ENCODE data around the gene EFCAB6. TPM values are rescaled to one million over a fixed set of nuclear protein-coding genes. Genes with fewer than 3 reads are reported as not detected.

The EFCAB6 gene
- total RNA-seq, 1 experiment from 2014 or later = 0.40 TPM

DNA sequence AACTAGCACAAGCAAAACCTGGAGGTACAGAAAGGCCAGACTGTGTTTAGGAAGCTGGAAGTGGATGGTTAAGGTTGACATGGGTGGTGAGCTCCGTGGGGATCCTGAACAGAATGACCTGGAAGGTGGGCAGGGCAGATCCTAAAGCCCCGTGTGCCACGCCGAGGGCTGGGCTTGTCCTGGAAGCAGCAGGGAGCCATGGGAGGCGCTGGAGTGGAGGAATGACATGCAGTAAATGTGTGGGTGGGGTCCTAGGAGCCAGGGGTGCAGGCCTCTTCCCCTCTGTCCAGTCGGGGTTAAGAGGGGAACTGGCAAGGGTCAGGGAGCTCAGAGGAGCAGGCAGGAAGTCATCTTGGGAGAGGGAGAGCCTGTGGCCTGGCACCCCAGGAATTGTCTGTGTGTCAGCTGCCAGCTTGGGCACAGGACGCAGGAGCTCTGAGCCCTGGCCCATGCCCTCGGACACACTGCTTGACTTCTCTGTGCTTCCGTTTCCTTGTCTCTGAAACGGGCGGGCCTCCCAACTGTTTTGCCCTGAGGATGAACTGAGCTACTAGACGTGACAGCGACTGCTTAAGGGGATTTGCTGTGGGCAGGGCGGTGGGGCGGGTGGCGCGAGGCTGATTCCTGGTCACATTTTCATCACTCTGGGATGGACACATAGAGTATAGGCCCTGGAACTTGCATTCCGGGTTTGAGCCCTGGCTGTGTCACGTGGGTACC lies 324.6 kb downstream of the EFCAB6 start:
- ChIA-PET CTCF (no interaction called here), POLR2A (no interaction called here)
- TF ChIP-seq, protein P1, sequence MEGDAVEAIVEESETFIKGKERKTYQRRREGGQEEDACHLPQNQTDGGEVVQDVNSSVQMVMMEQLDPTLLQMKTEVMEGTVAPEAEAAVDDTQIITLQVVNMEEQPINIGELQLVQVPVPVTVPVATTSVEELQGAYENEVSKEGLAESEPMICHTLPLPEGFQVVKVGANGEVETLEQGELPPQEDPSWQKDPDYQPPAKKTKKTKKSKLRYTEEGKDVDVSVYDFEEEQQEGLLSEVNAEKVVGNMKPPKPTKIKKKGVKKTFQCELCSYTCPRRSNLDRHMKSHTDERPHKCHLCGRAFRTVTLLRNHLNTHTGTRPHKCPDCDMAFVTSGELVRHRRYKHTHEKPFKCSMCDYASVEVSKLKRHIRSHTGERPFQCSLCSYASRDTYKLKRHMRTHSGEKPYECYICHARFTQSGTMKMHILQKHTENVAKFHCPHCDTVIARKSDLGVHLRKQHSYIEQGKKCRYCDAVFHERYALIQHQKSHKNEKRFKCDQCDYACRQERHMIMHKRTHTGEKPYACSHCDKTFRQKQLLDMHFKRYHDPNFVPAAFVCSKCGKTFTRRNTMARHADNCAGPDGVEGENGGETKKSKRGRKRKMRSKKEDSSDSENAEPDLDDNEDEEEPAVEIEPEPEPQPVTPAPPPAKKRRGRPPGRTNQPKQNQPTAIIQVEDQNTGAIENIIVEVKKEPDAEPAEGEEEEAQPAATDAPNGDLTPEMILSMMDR (IDR thresholded peaks at IDR 0.05; ENCODE audit: unreplicated experiment) = no peak
- Mint-ChIP-seq H3K27me3 (ENCODE audit: insufficient read depth, unreplicated experiment) (no peaks in the 10 kb centered on the region), H3K4me3 (ENCODE audit: unreplicated experiment) (no peak overlapping the region), H3K9me3 (ENCODE audit: unreplicated experiment) (peaks cover 14% of the 10 kb centered on the region), H3K36me3 (ENCODE audit: insufficient read depth, unreplicated experiment) (no peaks in the 10 kb centered on the region), H3K4me1 (ENCODE audit: insufficient read depth, unreplicated experiment) (no peaks in the 10 kb centered on the region), H3K27ac (ENCODE audit: low read depth, unreplicated experiment) (no peak overlapping the region)
- no TSS peak for BruUV-seq (replicated peaks)
- no peak for DNase-seq (ENCODE audit: unreplicated experiment)
- intact Hi-C loops (cut with micrococcal nuclease) = no loop called here

DNA sequence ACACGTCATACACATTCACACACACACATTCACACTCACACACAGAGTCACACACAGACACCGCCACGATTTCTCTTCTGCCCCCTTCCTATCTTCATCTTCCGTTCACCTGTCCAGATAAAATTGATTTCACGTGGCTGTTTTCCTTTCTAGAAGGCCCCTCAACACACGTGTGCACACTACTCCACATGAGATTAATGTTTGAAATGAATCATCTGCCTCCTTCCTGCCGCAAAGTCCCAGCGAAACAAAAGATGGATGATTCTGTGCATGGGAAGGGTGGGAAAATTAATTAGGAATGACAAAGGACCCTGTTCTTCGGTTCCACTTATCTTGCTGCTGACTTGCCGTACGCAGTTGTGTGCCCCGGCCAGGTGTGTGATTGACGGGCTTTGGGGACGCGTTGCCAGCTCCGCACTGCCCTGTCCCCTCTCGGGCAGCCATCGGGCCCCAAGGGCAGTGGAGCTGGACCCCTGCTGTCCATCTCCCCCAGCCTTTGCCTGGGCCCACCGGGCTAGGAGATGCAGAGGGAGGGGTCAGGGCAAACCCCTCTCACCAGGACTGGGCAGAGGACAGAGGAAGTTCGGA lies 326.5 kb downstream of the EFCAB6 start:
- no peak for DNase-seq (ENCODE audit: unreplicated experiment)
- H3K36me3 Mint-ChIP-seq (ENCODE audit: insufficient read depth, unreplicated experiment) = no peaks in the 10 kb centered on the region
- H3K27ac Mint-ChIP-seq (ENCODE audit: low read depth, unreplicated experiment) = no peak overlapping the region
- H3K9me3 Mint-ChIP-seq (ENCODE audit: unreplicated experiment) = no peaks in the 10 kb centered on the region
- TF ChIP-seq, protein P1 (IDR thresholded peaks at IDR 0.05; ENCODE audit: unreplicated experiment) = no peak
- POLR2A ChIA-PET = no interaction called here
- no peaks in the 10 kb centered on the region for H3K4me1 Mint-ChIP-seq (ENCODE audit: insufficient read depth, unreplicated experiment)
- no peak overlapping the region for H3K4me3 Mint-ChIP-seq (ENCODE audit: unreplicated experiment)
- CTCF ChIA-PET = interaction anchor here (0.6 kb wide), 1 partner anchor 102 kb away, joined by 3 read pairs; no protein-coding TSS in a partner anchor
- no TSS peak for BruUV-seq (replicated peaks)
- H3K27me3 Mint-ChIP-seq (ENCODE audit: insufficient read depth, unreplicated experiment) = no peaks in the 10 kb centered on the region
- intact Hi-C loops (cut with micrococcal nuclease) = no loop called here

DNA sequence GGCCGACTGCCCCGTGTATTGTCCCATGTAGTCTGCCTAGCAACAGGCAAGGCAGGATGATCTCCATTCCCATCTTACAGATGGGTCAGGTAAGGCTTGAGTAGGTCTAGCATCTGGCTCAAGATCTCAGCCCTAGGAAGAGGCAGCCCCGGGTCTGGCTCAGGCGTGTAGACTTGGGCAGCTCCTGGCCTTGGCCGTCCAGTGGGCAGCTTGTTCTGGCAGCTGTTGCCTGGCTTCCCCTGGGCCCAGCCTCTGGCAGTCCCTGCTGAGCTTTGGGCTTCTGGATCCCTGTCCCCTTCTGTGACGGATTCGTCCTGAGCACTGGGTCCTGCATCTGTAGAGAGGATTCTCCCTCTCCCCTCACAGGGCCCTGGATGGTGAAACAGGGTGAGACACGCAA lies 327.9 kb downstream of the EFCAB6 start:
- no TSS peak for BruUV-seq (replicated peaks)
- no peak for DNase-seq (ENCODE audit: unreplicated experiment)

DNA sequence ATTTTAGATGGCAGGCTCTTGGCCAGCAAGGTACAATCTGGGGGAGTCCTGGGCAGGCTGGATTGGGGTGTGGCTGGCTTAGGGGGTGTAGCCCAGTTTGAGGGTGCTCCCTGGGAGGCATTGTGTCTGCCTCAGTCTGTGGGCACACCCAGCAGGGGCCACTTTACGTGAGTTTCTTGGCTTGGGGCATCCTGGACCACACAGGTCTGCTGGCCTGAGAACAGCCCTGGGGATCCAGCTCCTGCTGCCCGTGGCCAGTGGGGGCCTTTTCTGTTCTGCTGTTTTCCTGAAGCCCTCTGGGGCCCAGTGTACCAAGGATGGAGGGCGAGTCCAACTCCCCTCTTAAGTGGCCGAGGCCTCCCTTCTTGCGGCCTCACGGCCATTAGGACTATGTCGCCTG lies 328.4 kb downstream of the EFCAB6 start:
- Mint-ChIP-seq H3K27ac (ENCODE audit: low read depth, unreplicated experiment) (no peak overlapping the region), H3K4me1 (ENCODE audit: insufficient read depth, unreplicated experiment) (no peaks in the 10 kb centered on the region), H3K4me3 (ENCODE audit: unreplicated experiment) (no peak overlapping the region), H3K27me3 (ENCODE audit: insufficient read depth, unreplicated experiment) (no peaks in the 10 kb centered on the region), H3K36me3 (ENCODE audit: insufficient read depth, unreplicated experiment) (no peaks in the 10 kb centered on the region), H3K9me3 (ENCODE audit: unreplicated experiment) (no peaks in the 10 kb centered on the region)
- BruUV-seq (replicated peaks) = no TSS peak
- DNase-seq (ENCODE audit: unreplicated experiment) = no peak
- CTCF ChIA-PET = no interaction called here
- intact Hi-C loops (cut with micrococcal nuclease) = no loop called here
- TF ChIP-seq, protein P1 (IDR thresholded peaks at IDR 0.05; ENCODE audit: unreplicated experiment) = no peak
- POLR2A ChIA-PET = interaction anchor here (0.6 to 0.8 kb wide), 2 partner anchors 14 to 319 kb away, joined by 3 read pairs; no protein-coding TSS in a partner anchor

More for the DNA sequence above, 327.9 kb downstream of the EFCAB6 start:
- Mint-ChIP-seq H3K27ac (ENCODE audit: low read depth, unreplicated experiment) (no peak overlapping the region), H3K4me3 (ENCODE audit: unreplicated experiment) (no peak overlapping the region), H3K36me3 (ENCODE audit: insufficient read depth, unreplicated experiment) (no peaks in the 10 kb centered on the region), H3K27me3 (ENCODE audit: insufficient read depth, unreplicated experiment) (no peaks in the 10 kb centered on the region), H3K9me3 (ENCODE audit: unreplicated experiment) (no peaks in the 10 kb centered on the region), H3K4me1 (ENCODE audit: insufficient read depth, unreplicated experiment) (no peaks in the 10 kb centered on the region)
- TF ChIP-seq, protein P1 (IDR thresholded peaks at IDR 0.05; ENCODE audit: unreplicated experiment) = no peak
- ChIA-PET CTCF (no interaction called here), POLR2A (interaction anchor here (0.6 to 0.8 kb wide), 2 partner anchors 13 to 320 kb away, joined by 3 read pairs; no protein-coding TSS in a partner anchor)
- intact Hi-C loops (cut with micrococcal nuclease) = no loop called here

Data from MCF 10A (cell line).